HepG2 (cell line): Measurements from ENCODE around the gene TACC3. TPM values are rescaled to one million over a fixed set of nuclear protein-coding genes. Genes with fewer than 3 reads are reported as not detected.

Source experiments
- ARID2 ChIP-seq: sonication (generic); formaldehyde crosslinking; IDR thresholded peaks from 2 replicates; pipeline ENCODE4 v1.8.1; 2022; ENCODE audit warnings: mild to moderate bottlenecking, missing genetic modification reagents, borderline replicate concordance
- ATF1 ChIP-seq: IDR thresholded peaks from 2 replicates; pipeline ENCODE4 v1.6.1; 2016; ENCODE audit warnings: mild to moderate bottlenecking, control low read depth
- CENPX ChIP-seq: sonication (generic); formaldehyde crosslinking; IDR thresholded peaks from 2 replicates; pipeline ENCODE4 v1.9.0; 2021; ENCODE audit warnings: mild to moderate bottlenecking, missing genetic modification reagents, moderate library complexity
- FOSL2 ChIP-seq: sonication (generic); formaldehyde crosslinking; IDR thresholded peaks from 2 replicates; pipeline ENCODE4 v1.4.0; 2020; ENCODE audit warnings: missing genetic modification reagents
- KMT2A ChIP-seq: sonication (generic); formaldehyde crosslinking; IDR thresholded peaks from 2 replicates; pipeline ENCODE4 v1.4.0; 2020; ENCODE audit warnings: missing genetic modification reagents
- PCBP2 ChIP-seq: fragments of 200-400 bp; formaldehyde crosslinking; optimal IDR thresholded peaks from 2 replicates; pipeline ENCODE3; 2018; ENCODE audit warnings: low read length, low read depth; ENCODE audit not compliant: poor library complexity, severe bottlenecking
- PHB2 ChIP-seq: fragments of 450-650 bp; IDR thresholded peaks from 2 replicates; pipeline ENCODE4 v1.6.1; 2018; ENCODE audit not compliant: partially characterized antibody
- POLR2A ChIP-seq, 2 experiments: IDR thresholded peaks; 2 replicates each; pipeline ENCODE4 v1.6.1; 2011; ENCODE audit warnings: low read depth in 2 of 2, low read length in 2 of 2, mild to moderate bottlenecking in 1 of 2, moderate library complexity in 1 of 2; ENCODE audit not compliant: insufficient read depth in 1 of 2
- PRDM10 ChIP-seq: sonication (generic); formaldehyde crosslinking; IDR thresholded peaks from 2 replicates; pipeline ENCODE4 v1.4.0; 2020; ENCODE audit warnings: low read depth, missing genetic modification reagents
- SAP130 ChIP-seq: IDR thresholded peaks from 2 replicates; pipeline ENCODE4 v1.6.1; 2016; ENCODE audit warnings: low read depth
- SIN3B ChIP-seq: fragments of 150-350 bp; IDR thresholded peaks from 2 replicates; pipeline ENCODE4 v1.6.1; 2014; ENCODE audit warnings: low read length
- SNRNP70 ChIP-seq: fragments of 200-400 bp; formaldehyde crosslinking; IDR thresholded peaks from 2 replicates; pipeline ENCODE4 v1.6.1; 2017; ENCODE audit warnings: mild to moderate bottlenecking, low read depth, low read length, moderate library complexity
- SRSF9 ChIP-seq: fragments of 200-400 bp; formaldehyde crosslinking; IDR thresholded peaks from 2 replicates; pipeline ENCODE4 v1.6.1; 2018; ENCODE audit warnings: borderline replicate concordance, mild to moderate bottlenecking, low read depth, low read length; ENCODE audit not compliant: insufficient read depth, poor library complexity, severe bottlenecking
- TP53 ChIP-seq: sonication (generic); formaldehyde crosslinking; conservative IDR thresholded peaks from 2 replicates; pipeline ENCODE4 v1.4.0; 2020; ENCODE audit warnings: missing genetic modification reagents
- ZNF17 ChIP-seq: sonication (generic); formaldehyde crosslinking; IDR thresholded peaks from 2 replicates; pipeline ENCODE4 v1.5.0; 2020; ENCODE audit warnings: mild to moderate bottlenecking, missing genetic modification reagents
- ZNF431 ChIP-seq: sonication (generic); formaldehyde crosslinking; IDR thresholded peaks from 2 replicates; pipeline ENCODE4 v1.9.0; 2022; ENCODE audit warnings: missing genetic modification reagents, low read depth, mild to moderate bottlenecking, borderline replicate concordance
- ZNF546 ChIP-seq: sonication (generic); formaldehyde crosslinking; conservative IDR thresholded peaks from 2 replicates; pipeline ENCODE4 v1.8.1; 2023; ENCODE audit warnings: mild to moderate bottlenecking, missing genetic modification reagents
- ZNF615 ChIP-seq: sonication (generic); formaldehyde crosslinking; IDR thresholded peaks from 2 replicates; pipeline ENCODE4 v1.5.0; 2020; ENCODE audit warnings: mild to moderate bottlenecking, missing genetic modification reagents, borderline replicate concordance
- ZNF678 ChIP-seq: sonication (generic); formaldehyde crosslinking; IDR thresholded peaks from 2 replicates; pipeline ENCODE4 v1.4.0; 2020; ENCODE audit warnings: mild to moderate bottlenecking, missing genetic modification reagents
- ZNF713 ChIP-seq: sonication (generic); formaldehyde crosslinking; IDR thresholded peaks from 2 replicates; pipeline ENCODE4 v1.4.0; 2020; ENCODE audit warnings: mild to moderate bottlenecking, missing genetic modification reagents
- ZZZ3 ChIP-seq: sonication (generic); formaldehyde crosslinking; IDR thresholded peaks from 2 replicates; pipeline ENCODE4 v1.4.0; 2020; ENCODE audit warnings: missing genetic modification reagents, mild to moderate bottlenecking, borderline replicate concordance
- polyA plus RNA-seq, 8 experiments: library from polyadenylated mRNA; depleted of rRNA in 3 of 8; stranded (reverse) in 7 of 8; unstranded in 1 of 8; fragments of >200 nt; fragmentation: Illumina TruSeq in 4 of 8; extraction: Trizol in 4 of 8; gene quantifications; 2 replicates each; pipeline versions ENCODE4 v1.2.1 to v1.2.3, GENCODE V29; 2011 to 2016; ENCODE audit warnings: low read depth in 4 of 8, missing spikeins in 1 of 8, mixed read lengths in 1 of 8; ENCODE audit not compliant: insufficient read depth in 1 of 8
- total RNA-seq, 5 experiments: library from RNA; depleted of rRNA; stranded (reverse); fragments of >200 nt; fragmentation: Illumina TruSeq; extraction: Trizol; gene quantifications; 2 replicates each; pipeline ENCODE4 v1.2.3, GENCODE V29; 2016; ENCODE audit warnings: low read depth in 1 of 5
- TF ChIP-seq, protein P1 (sequence below): sonication (generic); formaldehyde crosslinking; IDR thresholded peaks from 2 replicates; pipeline ENCODE4 v1.4.0; 2020; ENCODE audit warnings: missing genetic modification reagents
- TF ChIP-seq, protein P2 (sequence below): sonication (generic); formaldehyde crosslinking; IDR thresholded peaks from 2 replicates; pipeline ENCODE4 v1.5.0; 2020; ENCODE audit warnings: mild to moderate bottlenecking, missing genetic modification reagents

Gene TACC3
- total and polyA plus RNA-seq, 2 of the 13 experiments (the other 11 are each of a cell fraction or from before 2014, with no cell fraction given), result 20.3 to 21.2 TPM

GRCh38 chr4:1792832-1793495 is 71.6 kb downstream of the TACC3 start, which contains the start of gene FGFR3 (continued):
- TF ChIP-seq FOSL2 (no peak), SAP130 (peak; percentile 33), KMT2A (CRISPR knock-in tag) (0 out of 2 replicates have a peak, but pooled peaks have one; percentile 26), ZNF546 (CRISPR knock-in tag) (no peak), ZNF713 (CRISPR knock-in tag) (no peak), PHB2 (no peak), ATF1 (CRISPR knock-in tag) (no peak), TP53 (CRISPR knock-in tag) (no peak), ARID2 (CRISPR knock-in tag) (no peak), PCBP2 (no peak), PRDM10 (CRISPR knock-in tag) (no peak), ZNF678 (no peak), ZNF431 (CRISPR knock-in tag) (no peak), SNRNP70 (no peak), POLR2A (IDR thresholded peaks at IDR 0.05; ENCODE audit: insufficient read depth in 1 of 2, low read depth in 2 of 2, low read length in 2 of 2) (peak in 1 of 2 experiments; percentile 82; a peak in 2 of 4 replicates), ZNF17 (CRISPR knock-in tag) (no peak), ZNF615 (CRISPR knock-in tag) (no peak), CENPX (CRISPR knock-in tag) (no peak), SRSF9 (no peak), SIN3B (no peak), ZZZ3 (CRISPR knock-in tag) (no peak)
- TF ChIP-seq, protein P1, sequence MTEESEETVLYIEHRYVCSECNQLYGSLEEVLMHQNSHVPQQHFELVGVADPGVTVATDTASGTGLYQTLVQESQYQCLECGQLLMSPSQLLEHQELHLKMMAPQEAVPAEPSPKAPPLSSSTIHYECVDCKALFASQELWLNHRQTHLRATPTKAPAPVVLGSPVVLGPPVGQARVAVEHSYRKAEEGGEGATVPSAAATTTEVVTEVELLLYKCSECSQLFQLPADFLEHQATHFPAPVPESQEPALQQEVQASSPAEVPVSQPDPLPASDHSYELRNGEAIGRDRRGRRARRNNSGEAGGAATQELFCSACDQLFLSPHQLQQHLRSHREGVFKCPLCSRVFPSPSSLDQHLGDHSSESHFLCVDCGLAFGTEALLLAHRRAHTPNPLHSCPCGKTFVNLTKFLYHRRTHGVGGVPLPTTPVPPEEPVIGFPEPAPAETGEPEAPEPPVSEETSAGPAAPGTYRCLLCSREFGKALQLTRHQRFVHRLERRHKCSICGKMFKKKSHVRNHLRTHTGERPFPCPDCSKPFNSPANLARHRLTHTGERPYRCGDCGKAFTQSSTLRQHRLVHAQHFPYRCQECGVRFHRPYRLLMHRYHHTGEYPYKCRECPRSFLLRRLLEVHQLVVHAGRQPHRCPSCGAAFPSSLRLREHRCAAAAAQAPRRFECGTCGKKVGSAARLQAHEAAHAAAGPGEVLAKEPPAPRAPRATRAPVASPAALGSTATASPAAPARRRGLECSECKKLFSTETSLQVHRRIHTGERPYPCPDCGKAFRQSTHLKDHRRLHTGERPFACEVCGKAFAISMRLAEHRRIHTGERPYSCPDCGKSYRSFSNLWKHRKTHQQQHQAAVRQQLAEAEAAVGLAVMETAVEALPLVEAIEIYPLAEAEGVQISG (CRISPR knock-in tag), result peak; percentile 51; the same call in 1 of the 2 replicates
- TF ChIP-seq, protein P2, sequence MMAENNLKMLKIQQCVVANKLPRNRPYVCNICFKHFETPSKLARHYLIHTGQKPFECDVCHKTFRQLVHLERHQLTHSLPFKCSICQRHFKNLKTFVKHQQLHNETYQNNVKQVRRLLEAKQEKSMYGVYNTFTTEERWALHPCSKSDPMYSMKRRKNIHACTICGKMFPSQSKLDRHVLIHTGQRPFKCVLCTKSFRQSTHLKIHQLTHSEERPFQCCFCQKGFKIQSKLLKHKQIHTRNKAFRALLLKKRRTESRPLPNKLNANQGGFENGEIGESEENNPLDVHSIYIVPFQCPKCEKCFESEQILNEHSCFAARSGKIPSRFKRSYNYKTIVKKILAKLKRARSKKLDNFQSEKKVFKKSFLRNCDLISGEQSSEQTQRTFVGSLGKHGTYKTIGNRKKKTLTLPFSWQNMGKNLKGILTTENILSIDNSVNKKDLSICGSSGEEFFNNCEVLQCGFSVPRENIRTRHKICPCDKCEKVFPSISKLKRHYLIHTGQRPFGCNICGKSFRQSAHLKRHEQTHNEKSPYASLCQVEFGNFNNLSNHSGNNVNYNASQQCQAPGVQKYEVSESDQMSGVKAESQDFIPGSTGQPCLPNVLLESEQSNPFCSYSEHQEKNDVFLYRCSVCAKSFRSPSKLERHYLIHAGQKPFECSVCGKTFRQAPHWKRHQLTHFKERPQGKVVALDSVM, result no peak
